Stimulated activated CD4-positive, alpha-beta T cell treated with anti-CD3 and anti-CD28 coated beads, Interleukin-1b, Interleukin-23, amount 100 ng/mL, for 48 hours (primary cell): ENCODE results near the gene KAZN.
A peak's percentile ranks its signal among the peaks of the same experiment; 100 is the strongest.

ENCODE experiments used
- DNase-seq: peaks from one replicate; pipeline ENCODE4 v3.0.0-alpha.2; 2020

Gene KAZN

GRCh38 chr1:14777516-14778506, 179.3 kb downstream of the KAZN start:
- DNase-seq = no peak

- no peak for DNase-seq
These were observed 180.0 kb downstream of the KAZN start for GRCh38 chr1:14778541-14778897.

- peak; percentile 15 for DNase-seq
These were observed 180.7 kb downstream of the KAZN start for GRCh38 chr1:14778898-14779865.

- DNase-seq = no peak
These were observed 181.8 kb downstream of the KAZN start for GRCh38 chr1:14780271-14780670.

GRCh38 chr1:14781811-14782210, 183.3 kb downstream of the KAZN start:
- no peak for DNase-seq

- DNase-seq = no peak
These were observed 184.5 kb downstream of the KAZN start for GRCh38 chr1:14782741-14783591.

- DNase-seq = no peak
These were observed 185.1 kb downstream of the KAZN start for GRCh38 chr1:14783592-14783886.

- no peak for DNase-seq
These were observed 186.6 kb downstream of the KAZN start for GRCh38 chr1:14784790-14785773.

- no peak for DNase-seq
These were observed 187.7 kb downstream of the KAZN start for GRCh38 chr1:14786109-14786675.

GRCh38 chr1:14786681-14787080, 188.2 kb downstream of the KAZN start:
- no peak for DNase-seq

GRCh38 chr1:14787604-14788003, 189.1 kb downstream of the KAZN start:
- no peak for DNase-seq

- DNase-seq = no peak
These were observed 189.6 kb downstream of the KAZN start for GRCh38 chr1:14788080-14788479.

- no peak for DNase-seq
These were observed 192.5 kb downstream of the KAZN start for GRCh38 chr1:14790982-14791381.

- no peak for DNase-seq
These were observed 193.2 kb downstream of the KAZN start for GRCh38 chr1:14791654-14792053.

- DNase-seq = no peak
These were observed 195.8 kb downstream of the KAZN start for GRCh38 chr1:14794136-14794768.

GRCh38 chr1:14794906-14795305, 196.4 kb downstream of the KAZN start:
- DNase-seq = no peak

GRCh38 chr1:14795589-14795988, 197.1 kb downstream of the KAZN start:
- no peak for DNase-seq

GRCh38 chr1:14800014-14800413, 201.5 kb downstream of the KAZN start:
- DNase-seq = no peak

GRCh38 chr1:14800500-14801076, 202.1 kb downstream of the KAZN start:
- DNase-seq = no peak
